Activated naive CD8-positive, alpha-beta T cell treated with anti-CD3 and anti-CD28 coated beads for 36 hours (primary cell): ENCODE data around the gene CTAGE15. TPM values are rescaled to one million over a fixed set of nuclear protein-coding genes. Genes with fewer than 3 reads are reported as not detected.
"Not testable (repeated sequence)": the region's sequence is repeated elsewhere in the genome, so short reads cannot be mapped to it uniquely, and the experiment has no call there.

Experiments used
- DNase-seq: peaks from one replicate; pipeline ENCODE4 v3.0.0; 2021
- H3K27ac Mint-ChIP-seq: one replicate; pipeline ENCODE4 v1.8.0; 2022; ENCODE audit warnings: mild to moderate bottlenecking, moderate library complexity, mixed read lengths
- H3K27me3 Mint-ChIP-seq: one replicate; pipeline ENCODE4 v1.8.0; 2022; ENCODE audit warnings: mild to moderate bottlenecking, mixed read lengths
- H3K36me3 Mint-ChIP-seq: one replicate; pipeline ENCODE4 v1.8.0; 2021; ENCODE audit warnings: mild to moderate bottlenecking, mixed read lengths
- H3K4me1 Mint-ChIP-seq: one replicate; pipeline ENCODE4 v1.8.0; 2021; ENCODE audit warnings: mixed read lengths
- H3K4me3 Mint-ChIP-seq: one replicate; pipeline ENCODE4 v1.8.0; 2022; ENCODE audit warnings: mild to moderate bottlenecking, moderate library complexity, mixed read lengths
- H3K9me3 Mint-ChIP-seq: one replicate; pipeline ENCODE4 v1.8.0; 2022; ENCODE audit warnings: mixed read lengths
- total RNA-seq, 2 experiments: library from RNA; stranded (reverse); gene quantifications; one replicate each; pipeline ENCODE4 v1.2.3, GENCODE V29; 2021

The CTAGE15 gene
- under 1 TPM; 0.20 to 0.52 TPM for total RNA-seq

GRCh38 chr7:143571501-143571900, at the start of gene CTAGE15:
Gene CTAGE15, plus strand, starts transcription at chr7:143571801. Its CDS starts 17 bp downstream, at chr7:143571818.
- not testable (repeated sequence) for H3K36me3 Mint-ChIP-seq, H3K27me3 Mint-ChIP-seq, DNase-seq, H3K9me3 Mint-ChIP-seq, H3K27ac Mint-ChIP-seq, H3K4me3 Mint-ChIP-seq, H3K4me1 Mint-ChIP-seq

- not testable (repeated sequence) for H3K27me3 Mint-ChIP-seq, H3K4me3 Mint-ChIP-seq, H3K4me1 Mint-ChIP-seq, DNase-seq, H3K36me3 Mint-ChIP-seq, H3K9me3 Mint-ChIP-seq, H3K27ac Mint-ChIP-seq
Measured at GRCh38 chr7:143522309-143522916, 49.2 kb upstream of the CTAGE15 start.

GRCh38 chr7:143531169-143531926, 40.3 kb upstream of the CTAGE15 start:
- not testable (repeated sequence) for H3K27me3 Mint-ChIP-seq, H3K27ac Mint-ChIP-seq, H3K4me3 Mint-ChIP-seq, H3K36me3 Mint-ChIP-seq, H3K4me1 Mint-ChIP-seq, H3K9me3 Mint-ChIP-seq, DNase-seq

GRCh38 chr7:143531932-143532331, 39.7 kb upstream of the CTAGE15 start:
- H3K36me3 Mint-ChIP-seq, H3K27ac Mint-ChIP-seq, H3K27me3 Mint-ChIP-seq, DNase-seq, H3K9me3 Mint-ChIP-seq, H3K4me1 Mint-ChIP-seq, H3K4me3 Mint-ChIP-seq: not testable (repeated sequence)

GRCh38 chr7:143533213-143533839, 38.3 kb upstream of the CTAGE15 start:
- not testable (repeated sequence) for H3K4me1 Mint-ChIP-seq, H3K9me3 Mint-ChIP-seq, H3K27me3 Mint-ChIP-seq, DNase-seq, H3K36me3 Mint-ChIP-seq, H3K27ac Mint-ChIP-seq, H3K4me3 Mint-ChIP-seq

- H3K27me3 Mint-ChIP-seq, H3K4me1 Mint-ChIP-seq, H3K36me3 Mint-ChIP-seq, DNase-seq, H3K9me3 Mint-ChIP-seq, H3K27ac Mint-ChIP-seq, H3K4me3 Mint-ChIP-seq: not testable (repeated sequence)
Measured at GRCh38 chr7:143536443-143536842, 35.2 kb upstream of the CTAGE15 start.

GRCh38 chr7:143543288-143544038, 28.1 kb upstream of the CTAGE15 start:
- not testable (repeated sequence) for H3K36me3 Mint-ChIP-seq, H3K9me3 Mint-ChIP-seq

GRCh38 chr7:143555968-143556367, 15.6 kb upstream of the CTAGE15 start:
- not testable (repeated sequence) for H3K9me3 Mint-ChIP-seq, H3K36me3 Mint-ChIP-seq, H3K27me3 Mint-ChIP-seq, H3K4me1 Mint-ChIP-seq, DNase-seq, H3K4me3 Mint-ChIP-seq, H3K27ac Mint-ChIP-seq

More at GRCh38 chr7:143543288-143544038, 28.1 kb upstream of the CTAGE15 start:
- not testable (repeated sequence) for H3K27ac Mint-ChIP-seq, H3K4me3 Mint-ChIP-seq, DNase-seq, H3K27me3 Mint-ChIP-seq, H3K4me1 Mint-ChIP-seq

- not testable (repeated sequence) for H3K9me3 Mint-ChIP-seq, H3K36me3 Mint-ChIP-seq, H3K4me1 Mint-ChIP-seq, DNase-seq, H3K4me3 Mint-ChIP-seq, H3K27me3 Mint-ChIP-seq, H3K27ac Mint-ChIP-seq
Measured at GRCh38 chr7:143563306-143563705, 8.3 kb upstream of the CTAGE15 start.

- not testable (repeated sequence) for H3K27ac Mint-ChIP-seq, H3K4me1 Mint-ChIP-seq, H3K36me3 Mint-ChIP-seq, H3K27me3 Mint-ChIP-seq, H3K9me3 Mint-ChIP-seq, DNase-seq, H3K4me3 Mint-ChIP-seq
Measured at GRCh38 chr7:143566001-143566400, 5.6 kb upstream of the CTAGE15 start.

- not testable (repeated sequence) for H3K9me3 Mint-ChIP-seq, H3K4me1 Mint-ChIP-seq, H3K27me3 Mint-ChIP-seq, DNase-seq, H3K36me3 Mint-ChIP-seq, H3K27ac Mint-ChIP-seq, H3K4me3 Mint-ChIP-seq
Measured at GRCh38 chr7:143588183-143588582, 16.6 kb downstream of the CTAGE15 start.

GRCh38 chr7:143589897-143590296, 18.3 kb downstream of the CTAGE15 start:
- not testable (repeated sequence) for H3K9me3 Mint-ChIP-seq, H3K27ac Mint-ChIP-seq, H3K4me3 Mint-ChIP-seq, H3K27me3 Mint-ChIP-seq, DNase-seq, H3K4me1 Mint-ChIP-seq, H3K36me3 Mint-ChIP-seq

GRCh38 chr7:143598086-143598485, 26.5 kb downstream of the CTAGE15 start:
- DNase-seq, H3K4me3 Mint-ChIP-seq, H3K27me3 Mint-ChIP-seq, H3K36me3 Mint-ChIP-seq, H3K27ac Mint-ChIP-seq, H3K9me3 Mint-ChIP-seq, H3K4me1 Mint-ChIP-seq: not testable (repeated sequence)

GRCh38 chr7:143603549-143603948, 31.9 kb downstream of the CTAGE15 start:
- not testable (repeated sequence) for H3K36me3 Mint-ChIP-seq, H3K9me3 Mint-ChIP-seq, DNase-seq, H3K4me1 Mint-ChIP-seq, H3K27me3 Mint-ChIP-seq, H3K4me3 Mint-ChIP-seq, H3K27ac Mint-ChIP-seq

- H3K4me3 Mint-ChIP-seq, H3K27me3 Mint-ChIP-seq, H3K9me3 Mint-ChIP-seq, H3K27ac Mint-ChIP-seq, H3K36me3 Mint-ChIP-seq, H3K4me1 Mint-ChIP-seq, DNase-seq: not testable (repeated sequence)
Measured at GRCh38 chr7:143606088-143606487, 34.5 kb downstream of the CTAGE15 start.
